IMR-90 (cell line): ENCODE results near the gene DNAJC5G. TPM values are rescaled to one million over a fixed set of nuclear protein-coding genes. Genes with fewer than 3 reads are reported as not detected.
A peak's percentile ranks its signal among the peaks of the same experiment; 100 is the strongest.

Source experiments
- ATAC-seq: fragments of 200-7000 bp; cut with Tn5 transposase; 2 replicates; pipeline ENCODE4 v1.9.1; 2020; ENCODE audit warnings: low read depth, mild to moderate bottlenecking, moderate library complexity
- BruUV-seq: library from RNA; stranded (reverse); fragments of 400-500 nt; replicated peaks from 2 replicates; lab custom pipeline; 2021; lab: Mats Ljungman, UMichigan
- CTCF ChIA-PET: fragments of 300-600 bp; formaldehyde crosslinking; extraction: SDS; loops from one replicate; lab custom pipeline; 2021; ENCODE audit warnings: antibody characterized with exemption; lab: Yijun Ruan, JAX
- POLR2A ChIA-PET: fragments of 300-600 bp; sonication (Branson Sonifier 250); formaldehyde crosslinking; loops from one replicate; lab custom pipeline; 2022; ENCODE audit warnings: antibody characterized with exemption; ENCODE audit not compliant: unreplicated experiment; lab: Charles Lee
- DNase-seq: peaks from one replicate; pipeline ENCODE4 v3.0.0; 2013
- H2AFZ ChIP-seq: replicated peaks from 2 replicates; pipeline ENCODE3; 2013; ENCODE audit warnings: low read length, mild to moderate bottlenecking; ENCODE audit not compliant: poor library complexity
- H2AK5ac ChIP-seq: 2 replicates; pipeline ENCODE4 v1.6.1; 2013; ENCODE audit warnings: low read depth, low read length, inconsistent platforms
- H2AK9ac ChIP-seq: replicated peaks from 2 replicates; pipeline ENCODE3; 2013; ENCODE audit warnings: mild to moderate bottlenecking, low read depth, low read length, moderate library complexity; ENCODE audit not compliant: poor library complexity
- H2BK120ac ChIP-seq: 2 replicates; pipeline ENCODE4 v1.6.1; 2013; ENCODE audit warnings: low read depth, low read length, inconsistent platforms
- H2BK15ac ChIP-seq: 3 replicates; pipeline ENCODE4 v1.6.1; 2013; ENCODE audit warnings: low read depth, low read length, inconsistent platforms
- H2BK20ac ChIP-seq: 2 replicates; pipeline ENCODE4 v1.6.1; 2013; ENCODE audit warnings: low read depth, mild to moderate bottlenecking, inconsistent platforms, low read length, moderate library complexity
- H2BK5ac ChIP-seq: 2 replicates; pipeline ENCODE4 v1.6.1; 2013; ENCODE audit warnings: mild to moderate bottlenecking, low read depth, low read length, inconsistent platforms; ENCODE audit not compliant: poor library complexity, severe bottlenecking
- H3K14ac ChIP-seq: replicated peaks from 2 replicates; pipeline ENCODE4 v1.6.1; 2013; ENCODE audit warnings: low read depth, low read length, inconsistent platforms
- H3K18ac ChIP-seq: 2 replicates; pipeline ENCODE4 v1.6.1; 2013; ENCODE audit warnings: low read depth, low read length, control low read depth
- H3K23ac ChIP-seq: 2 replicates; pipeline ENCODE4 v1.6.1; 2013; ENCODE audit warnings: low read depth, low read length, inconsistent platforms
- H3K27ac ChIP-seq: 2 replicates; pipeline ENCODE4 v1.5.1; 2013; ENCODE audit warnings: mild to moderate bottlenecking, control low read depth, low read length; ENCODE audit not compliant: insufficient read depth
- H3K27me3 ChIP-seq: 2 replicates; pipeline ENCODE4 v1.6.1; 2013; ENCODE audit warnings: low read length; ENCODE audit not compliant: control insufficient read depth, insufficient read depth
- H3K36me3 ChIP-seq: 2 replicates; pipeline ENCODE4 v1.6.1; 2013; ENCODE audit warnings: low read length, mixed read lengths; ENCODE audit not compliant: control insufficient read depth, insufficient read depth
- H3K4ac ChIP-seq: 2 replicates; pipeline ENCODE4 v1.6.1; 2013; ENCODE audit warnings: low read depth, low read length, inconsistent platforms
- H3K4me1 ChIP-seq: 2 replicates; pipeline ENCODE4 v1.6.1; 2013; ENCODE audit warnings: low read length, mixed read lengths; ENCODE audit not compliant: control insufficient read depth, insufficient read depth
- H3K4me2 ChIP-seq: 2 replicates; pipeline ENCODE4 v1.6.1; 2013; ENCODE audit warnings: low read depth, mild to moderate bottlenecking, control low read depth, low read length, moderate library complexity
- H3K4me3 ChIP-seq: 2 replicates; pipeline ENCODE4 v1.5.1; 2013; ENCODE audit warnings: low read depth, mild to moderate bottlenecking, control low read depth, low read length, moderate library complexity; ENCODE audit not compliant: insufficient read depth
- H3K56ac ChIP-seq: 2 replicates; pipeline ENCODE4 v1.6.1; 2013; ENCODE audit warnings: low read length, inconsistent platforms; ENCODE audit not compliant: insufficient read depth; ENCODE audit errors: extremely low read depth
- H3K79me1 ChIP-seq, 2 experiments: 2 replicates each; pipeline ENCODE4 v1.6.1; 2013; ENCODE audit warnings: low read length in 2 of 2, inconsistent platforms in 1 of 2, low read depth in 1 of 2
- H3K9ac ChIP-seq: 2 replicates; pipeline ENCODE4 v1.6.1; 2013; ENCODE audit warnings: low read depth, low read length, control low read depth
- H3K9me1 ChIP-seq: 2 replicates; pipeline ENCODE4 v1.6.1; 2013; ENCODE audit warnings: low read length, inconsistent platforms; ENCODE audit not compliant: insufficient read depth
- H3K9me3 ChIP-seq: 2 replicates; pipeline ENCODE4 v1.6.1; 2013; ENCODE audit warnings: low read length; ENCODE audit not compliant: control insufficient read depth, insufficient read depth
- H4K20me1 ChIP-seq: 2 replicates; pipeline ENCODE4 v1.6.1; 2013; ENCODE audit warnings: low read length, inconsistent platforms; ENCODE audit not compliant: insufficient read depth
- H4K5ac ChIP-seq: 2 replicates; pipeline ENCODE4 v1.6.1; 2013; ENCODE audit warnings: mild to moderate bottlenecking, low read depth, low read length, control low read depth
- H4K8ac ChIP-seq, 2 experiments: 2 replicates each; pipeline ENCODE4 v1.6.1; 2013; ENCODE audit warnings: low read depth in 2 of 2, low read length in 2 of 2, control low read depth in 1 of 2, inconsistent platforms in 1 of 2
- H4K91ac ChIP-seq: 2 replicates; pipeline ENCODE4 v1.6.1; 2013; ENCODE audit warnings: low read depth, low read length, inconsistent platforms; ENCODE audit not compliant: insufficient read depth
- BHLHE40 ChIP-seq: fragments of 150-350 bp; IDR thresholded peaks from 2 replicates; pipeline ENCODE4 v1.6.1; 2016; ENCODE audit warnings: mild to moderate bottlenecking, low read depth, low read length
- CEBPB ChIP-seq: IDR thresholded peaks from 2 replicates; pipeline ENCODE4 v1.6.1; 2012; ENCODE audit warnings: low read depth, low read length, improper control_type of control experiment
- CHD1 ChIP-seq: IDR thresholded peaks from 2 replicates; pipeline ENCODE4 v1.6.1; 2012; ENCODE audit warnings: low read depth, low read length, improper control_type of control experiment
- CTCF ChIP-seq: conservative IDR thresholded peaks from 2 replicates; pipeline ENCODE4 v1.5.1; 2012; ENCODE audit warnings: mild to moderate bottlenecking, low read depth, low read length, improper control_type of control experiment
- ELK1 ChIP-seq: fragments of 150-350 bp; IDR thresholded peaks from 2 replicates; pipeline ENCODE4 v1.6.1; 2016; ENCODE audit warnings: low read depth, mild to moderate bottlenecking, low read length, moderate library complexity, borderline replicate concordance
- MAFK ChIP-seq: IDR thresholded peaks from 2 replicates; pipeline ENCODE4 v1.6.1; 2012; ENCODE audit warnings: low read depth, low read length, improper control_type of control experiment
- MAZ ChIP-seq: IDR thresholded peaks from 2 replicates; pipeline ENCODE4 v1.6.1; 2012; ENCODE audit warnings: low read depth, mild to moderate bottlenecking, low read length, improper control_type of control experiment, moderate library complexity, borderline replicate concordance
- POLR2A ChIP-seq: IDR thresholded peaks from 2 replicates; pipeline ENCODE4 v1.6.1; 2012; ENCODE audit warnings: mild to moderate bottlenecking, low read depth, low read length
- RCOR1 ChIP-seq: IDR thresholded peaks from 2 replicates; pipeline ENCODE4 v1.6.1; 2012; ENCODE audit warnings: mild to moderate bottlenecking, low read length, improper control_type of control experiment; ENCODE audit not compliant: insufficient replicate concordance
- SMC3 ChIP-seq: fragments of 150-350 bp; IDR thresholded peaks from 2 replicates; pipeline ENCODE4 v1.6.1; 2016; ENCODE audit warnings: low read depth, mild to moderate bottlenecking, antibody characterized with exemption, low read length, moderate library complexity
- WGBS, 2 experiments: methylation state at CpG; one replicate each; pipeline versions ENCODE4 v1.1.5 to v1.1.7; 2013; ENCODE audit warnings: missing lambda C conversion rate in 2 of 2; ENCODE audit not compliant: insufficient read length in 1 of 2; ENCODE audit errors: extremely low coverage in 2 of 2; 5-methylcytosine and 5-hydroxymethylcytosine counted together
- dilution Hi-C: fragments of 300-500 bp; cut with HindIII; formaldehyde crosslinking; loops from one replicate; pipeline ENCODE4 v1.14.3; 2018; ENCODE audit warnings: low sequenced_read_pairs; ENCODE audit not compliant: unreplicated experiment
- in situ Hi-C: fragments of 300-500 bp; cut with MboI; formaldehyde crosslinking; loops from 3 replicates; pipeline ENCODE4 v1.14.3; 2019; ENCODE audit warnings: low sequenced_read_pairs, inconsistent platforms, mixed read lengths
- intact Hi-C: fragments of 100-400 bp; cut with micrococcal nuclease; formaldehyde crosslinking; loops from 2 replicates; pipeline ENCODE4 v1.10.0; 2022
- polyA plus RNA-seq, 3 experiments: library from polyadenylated mRNA; depleted of rRNA; stranded (reverse); fragments of >200 nt; gene quantifications; 2 replicates each; pipeline ENCODE4 v1.2.3, GENCODE V29; 2012; ENCODE audit warnings: low replicate concordance in 1 of 3
- total RNA-seq: library from RNA; depleted of rRNA; stranded (reverse); fragments of >200 nt; gene quantifications from 2 replicates; pipeline ENCODE4 v1.2.3, GENCODE V29; 2012

DNAJC5G gene
- total and polyA plus RNA-seq, 2 of the 4 experiments (the other 2 are of a cell fraction) = not detected

GRCh38 chr2:27280826-27281225 lies 5.6 kb downstream of the DNAJC5G start:
- Histone ChIP-seq H3K4me3 (no peak overlapping the region), H4K5ac (no peak overlapping the region), H2AK9ac (no peak overlapping the region), H3K4me2 (no peak overlapping the region), H3K36me3 (no peaks in the 10 kb centered on the region), H2AFZ (no peak overlapping the region), H3K4me1 (peaks cover 29% of the 10 kb centered on the region), H3K27me3 (peaks cover 9% of the 10 kb centered on the region), H4K91ac (no peak overlapping the region), H2BK5ac (peak overlapping the region; percentile 27), H3K4ac (no peak overlapping the region; the same call in 1 of the 2 replicates), H4K8ac (no peak overlapping the region), H2BK20ac (0 out of 2 replicates have a peak overlapping the region, but pooled peaks have one; percentile 21), H3K9me3 (no peaks in the 10 kb centered on the region), H3K9ac (no peak overlapping the region), H3K23ac (no peak overlapping the region), H3K9me1 (peaks cover 17% of the 10 kb centered on the region), H2BK120ac (0 out of 2 replicates have a peak overlapping the region, but pooled peaks have one; percentile 16), H3K14ac (no peak overlapping the region), H3K18ac (no peak overlapping the region; the same call in 1 of the 2 replicates), H3K56ac (no peak overlapping the region), H3K27ac (peak overlapping the region; percentile 47; the same call in 1 of the 2 replicates), H3K79me1 (no peaks in the 10 kb centered on the region), H4K20me1 (no peaks in the 10 kb centered on the region), H2AK5ac (peak overlapping the region; percentile 20; the same call in 1 of the 2 replicates), H2BK15ac (no peak overlapping the region)
- ATAC-seq (peak; percentile 19), DNase-seq (no peak)
- intact Hi-C loops (loop anchor here (1.0 to 2.0 kb wide), 3 partner anchors 12 to 182 kb away; partner anchors contain the start of genes ATRAID and SLC5A6), dilution Hi-C loops (no loop called here), in situ Hi-C loops (loop anchor here (5.0 kb wide), 1 partner anchor 184 kb away; no protein-coding TSS in a partner anchor)
- BruUV-seq = no TSS peak
- TF ChIP-seq CTCF (no peak), BHLHE40 (no peak), SMC3 (no peak), MAZ (no peak), POLR2A (no peak), ELK1 (no peak), CEBPB (no peak), CHD1 (no peak), RCOR1 (no peak), MAFK (no peak)
- CTCF ChIA-PET = interaction anchor here (1.2 to 4.1 kb wide), 5 partner anchors 10 to 22 kb away, joined by 3 to 34 read pairs (median 9); no protein-coding TSS in a partner anchor
- no CpG with 5 or more reads among the region's 3 CpGs for WGBS, 2 experiments
- POLR2A ChIA-PET = no interaction called here
